GM18508 (cell line): Measurements from ENCODE around the gene ABHD12B.
"Not testable (repeated sequence)": the region's sequence is repeated elsewhere in the genome, so short reads cannot be mapped to it uniquely, and the experiment has no call there.

Experiments used
- ATAC-seq: cut with Tn5 transposase; IDR thresholded peaks from one replicate; pipeline ENCODE4 v1.9.1; 2021; ENCODE audit warnings: moderate number of reproducible peaks; ENCODE audit not compliant: insufficient read depth, unreplicated experiment

Gene ABHD12B

GRCh38 chr14:50932156-50932555 lies 60.3 kb downstream of the ABHD12B start:
- ATAC-seq, result no peak

DNA sequence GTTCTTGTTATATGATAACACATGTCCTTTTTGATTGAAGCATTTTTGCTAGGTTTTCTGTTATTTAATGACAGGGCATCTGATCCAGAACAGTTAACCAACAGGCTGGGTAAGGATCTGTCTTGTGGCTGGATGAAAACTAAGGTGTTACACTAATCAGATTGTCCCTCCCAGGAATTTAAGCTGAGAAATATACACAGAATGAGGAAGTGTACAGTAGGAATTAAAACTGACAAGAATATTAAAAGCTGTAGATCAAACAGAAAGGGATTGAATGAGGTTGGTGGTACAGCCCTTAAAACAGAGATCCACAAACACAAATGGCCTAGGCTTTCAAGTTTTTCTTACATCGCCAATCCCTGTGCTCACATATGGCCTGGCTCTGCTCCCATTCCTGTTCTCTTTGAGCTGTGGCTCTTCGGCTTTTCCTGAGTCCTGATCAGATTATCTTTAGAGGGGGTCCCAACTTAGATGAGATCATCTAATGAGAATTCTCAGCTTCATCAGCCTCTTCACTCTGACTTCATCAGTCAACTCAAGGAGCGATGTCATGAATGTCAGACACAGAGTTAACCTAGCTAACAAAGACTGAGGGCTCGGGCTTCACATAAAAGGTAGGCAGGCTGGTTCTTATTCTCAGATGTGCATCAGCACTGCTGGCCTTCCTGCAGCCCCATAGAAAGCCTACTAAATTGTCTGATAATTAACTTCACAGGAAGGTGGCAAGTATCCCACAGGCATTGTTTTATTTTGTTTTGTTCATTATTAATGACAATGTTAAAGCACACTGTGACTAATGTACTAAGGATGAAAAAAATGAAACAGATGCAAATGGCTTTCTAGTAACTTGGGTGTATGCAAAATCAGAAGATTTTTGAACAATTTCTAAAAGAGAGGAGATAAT lies 61.0 kb downstream of the ABHD12B start:
- ATAC-seq, result no peak

- no peak for ATAC-seq
Measured at GRCh38 chr14:50935126-50936015, 63.5 kb downstream of the ABHD12B start.

- no peak for ATAC-seq
Measured at GRCh38 chr14:50936016-50936340, 64.1 kb downstream of the ABHD12B start.

DNA sequence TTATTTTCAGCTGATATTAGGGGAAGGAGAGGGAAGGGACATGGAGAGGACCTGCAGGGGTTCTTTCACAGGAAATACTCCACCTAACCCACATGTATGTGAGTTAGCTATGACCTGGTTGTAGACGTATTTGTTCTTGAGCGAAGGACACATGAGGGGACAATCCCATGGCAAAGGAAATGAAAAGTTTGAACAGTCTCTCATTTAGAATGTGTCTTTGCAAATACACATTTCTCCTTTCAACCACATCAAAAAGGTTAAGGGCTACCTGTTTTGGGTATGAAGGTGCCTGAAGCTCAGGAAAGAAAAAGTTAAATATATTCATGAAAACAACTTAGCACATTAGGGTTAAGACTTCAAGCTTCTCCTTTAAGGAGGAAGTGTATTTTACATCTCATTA lies 65.0 kb downstream of the ABHD12B start:
- ATAC-seq, result no peak

DNA sequence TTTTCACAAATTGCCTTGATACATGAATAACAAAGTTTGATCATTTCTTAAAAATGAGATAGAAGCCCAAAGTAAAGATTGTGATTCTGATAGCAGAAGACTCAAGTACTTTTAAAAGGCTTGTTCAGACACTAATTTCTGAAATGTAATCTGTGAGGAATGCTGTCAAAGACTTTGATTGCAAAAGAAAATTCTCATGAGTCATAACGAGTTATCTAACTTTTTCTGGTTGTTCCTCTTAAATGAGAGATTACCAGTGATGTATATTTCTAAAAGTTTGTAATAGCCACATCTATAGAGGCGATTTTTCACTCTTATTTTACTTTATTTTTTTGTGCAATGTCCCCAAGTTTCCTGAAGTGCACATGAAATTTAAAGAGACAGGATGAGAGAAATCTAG lies 65.5 kb downstream of the ABHD12B start:
- ATAC-seq, result no peak

- no peak for ATAC-seq
Measured at GRCh38 chr14:50937800-50938199, 65.9 kb downstream of the ABHD12B start.

GRCh38 chr14:50941151-50941550 lies 69.3 kb downstream of the ABHD12B start:
- ATAC-seq, result no peak

DNA sequence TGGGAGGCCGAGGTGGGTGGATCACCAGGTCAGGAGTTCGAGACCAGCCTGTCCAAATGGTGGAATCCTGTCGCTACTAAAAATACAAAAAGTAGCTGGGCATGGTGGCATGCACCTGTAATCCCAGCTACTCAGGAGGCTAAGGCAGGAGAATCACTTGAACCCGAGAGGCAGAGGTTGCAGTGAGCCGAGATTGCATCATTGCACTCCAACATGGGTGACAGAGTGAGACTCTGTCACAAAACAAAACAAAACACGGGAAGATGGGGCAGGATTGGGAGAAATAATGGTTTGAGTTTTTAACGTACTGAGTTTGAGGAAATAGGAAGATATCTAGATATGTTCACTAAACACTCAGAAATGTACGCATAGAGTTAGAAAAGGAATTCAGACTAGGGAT lies 69.8 kb downstream of the ABHD12B start:
- ATAC-seq, result not testable (repeated sequence)

DNA sequence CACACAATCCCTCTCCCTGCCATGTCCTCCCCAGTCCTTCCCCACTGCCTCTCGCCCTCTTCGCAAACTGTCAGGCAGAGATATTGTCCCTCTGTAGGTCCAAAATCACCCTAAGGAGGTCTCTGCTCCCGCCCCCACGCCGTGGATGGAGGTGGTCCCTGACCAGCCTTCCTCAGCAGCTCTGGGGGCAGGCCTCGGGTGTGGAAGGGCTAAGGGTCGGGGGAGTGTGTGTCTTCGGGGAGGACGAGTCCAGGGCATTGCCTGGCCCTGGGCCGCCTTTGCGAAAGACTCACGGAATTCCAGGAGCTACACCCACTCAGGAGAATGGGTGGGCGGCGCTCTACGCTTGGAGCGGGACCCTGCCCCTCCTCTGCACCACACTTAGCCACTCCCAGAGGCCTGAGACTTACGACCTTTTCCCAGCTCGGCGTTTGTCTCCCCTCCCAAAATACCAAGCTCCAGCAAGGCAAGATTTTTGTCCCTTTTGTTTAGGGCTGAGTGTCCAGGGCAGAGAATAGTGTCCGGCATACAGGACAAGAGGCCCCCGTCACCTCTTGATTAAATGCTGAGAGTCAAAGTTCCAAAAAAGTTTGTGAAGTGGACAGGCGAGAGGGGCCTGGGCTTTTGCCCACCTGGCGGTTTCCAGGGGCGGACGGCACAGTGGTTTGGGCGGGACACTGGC lies 71.5 kb downstream of the ABHD12B start:
- ATAC-seq, result no peak

GRCh38 chr14:50943943-50944646 lies 72.2 kb downstream of the ABHD12B start, which contains the start of gene PYGL:
TSS of gene PYGL (minus strand) at chr14:50944483. CDS start at chr14:50944403, 80 bp downstream.
- no peak for ATAC-seq

DNA sequence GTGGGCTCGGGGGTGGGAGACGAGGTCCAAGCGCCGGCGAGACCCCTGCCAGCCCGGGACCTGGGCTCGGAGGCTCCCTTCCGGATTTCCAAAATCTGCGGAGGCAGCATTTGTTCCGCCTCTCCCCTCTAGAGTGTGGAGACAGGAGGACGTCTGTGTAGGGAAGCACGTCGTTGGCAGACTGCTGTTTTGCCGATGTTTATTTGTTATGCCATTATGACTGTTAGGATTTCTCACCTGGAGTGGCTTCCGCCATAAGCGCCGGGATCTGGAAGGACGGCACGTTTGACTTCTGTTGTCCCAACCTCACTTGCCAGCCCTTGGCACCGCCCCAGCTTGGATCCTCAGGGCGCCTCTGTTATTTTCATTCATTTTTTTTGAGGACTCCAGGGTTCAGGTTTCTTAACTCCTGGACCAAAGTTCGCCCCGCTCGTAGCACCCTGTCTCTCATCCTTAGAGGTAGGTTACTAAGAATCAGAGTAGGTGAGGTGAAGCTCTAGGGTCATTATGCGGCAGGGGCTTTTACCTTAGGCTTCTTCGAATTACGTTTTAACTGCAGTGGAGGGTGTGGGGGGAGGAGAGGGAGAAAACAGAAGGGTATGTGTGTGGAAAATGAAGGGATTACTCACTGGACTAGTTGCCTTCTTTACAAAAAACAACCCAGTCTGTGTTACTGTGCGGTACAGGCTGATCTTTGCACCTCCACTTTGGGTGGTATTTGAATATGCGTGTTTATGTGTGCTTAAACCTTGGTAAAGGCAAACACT lies 73.0 kb downstream of the ABHD12B start:
- ATAC-seq, result no peak

GRCh38 chr14:50946234-50946935 lies 74.5 kb downstream of the ABHD12B start:
- no peak for ATAC-seq

GRCh38 chr14:50947446-50947845 lies 75.6 kb downstream of the ABHD12B start:
- ATAC-seq, result no peak

DNA sequence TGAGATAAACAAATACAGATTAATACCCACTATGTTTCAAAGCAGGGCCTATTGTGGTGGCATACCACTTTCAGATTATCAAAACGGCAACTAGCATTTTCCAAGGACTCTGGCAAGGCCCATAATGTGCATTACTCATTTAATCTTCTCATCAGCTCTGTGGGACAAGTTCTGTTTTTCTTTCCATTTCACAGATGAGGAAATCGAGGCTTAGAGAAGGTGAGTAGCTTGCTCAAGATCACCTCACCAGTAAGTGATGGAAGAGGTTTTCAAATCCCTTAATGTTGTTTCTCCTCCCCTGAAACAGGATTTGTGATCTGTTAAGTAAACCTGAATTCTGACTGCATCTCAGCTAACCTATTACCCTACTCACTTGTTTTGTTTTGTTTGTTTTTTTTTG lies 76.4 kb downstream of the ABHD12B start:
- no peak for ATAC-seq

DNA sequence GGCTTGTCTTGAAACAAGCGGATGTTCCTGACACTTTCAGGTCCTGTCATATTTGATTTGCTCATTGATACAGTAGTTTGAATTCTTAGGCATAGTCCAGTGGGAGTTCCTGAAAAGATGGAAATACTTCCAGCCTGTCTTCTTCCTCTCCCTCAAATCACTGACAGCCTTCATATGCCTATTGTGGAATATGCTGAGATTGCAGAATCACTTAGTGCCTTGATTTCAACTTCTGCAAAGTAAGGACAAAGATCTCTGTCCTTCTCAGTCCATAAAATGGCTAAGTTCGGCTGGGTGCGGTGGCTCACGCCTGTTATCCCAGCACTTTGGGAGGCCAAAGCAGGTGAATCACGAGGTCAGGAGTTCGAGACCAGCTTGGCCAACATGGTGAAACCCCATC lies 79.2 kb downstream of the ABHD12B start:
- ATAC-seq, result no peak

- ATAC-seq, result no peak
Measured at GRCh38 chr14:50953502-50953901, 81.6 kb downstream of the ABHD12B start.
